OCI-LY3 (cell line): ENCODE results near the gene DSCAM.

Experiments
- H2AFZ ChIP-seq: fragments of 200-600, 300-600 bp; shearing (Covaris generic); 2 replicates; pipeline ENCODE4 v1.6.0; 2014; ENCODE audit warnings: antibody characterized with exemption, low read depth, low read length
- H3K27ac ChIP-seq: fragments of 200-600, 300-600 bp; sonication (generic); 2 replicates; pipeline ENCODE4 v1.5.1; 2014; ENCODE audit warnings: mild to moderate bottlenecking, low read length, moderate library complexity, mixed read lengths
- H3K27me3 ChIP-seq: fragments of 200-600, 300-600 bp; sonication (generic); 2 replicates; pipeline ENCODE4 v1.6.1; 2014; ENCODE audit warnings: low read depth, low read length, mixed read lengths
- H3K36me3 ChIP-seq: fragments of 200-600, 300-600 bp; sonication (generic); replicated peaks from 2 replicates; pipeline ENCODE3; 2014; ENCODE audit warnings: low read depth, low read length, mixed read lengths
- H3K4me1 ChIP-seq: fragments of 300-600, 200-600 bp; sonication (generic); 2 replicates; pipeline ENCODE4 v1.6.1; 2014; ENCODE audit warnings: low read length, mixed read lengths
- H3K4me2 ChIP-seq: fragments of 200-600, 300-600 bp; sonication (generic); 2 replicates; pipeline ENCODE4 v1.6.1; 2014; ENCODE audit warnings: low read length, mixed read lengths
- H3K4me3 ChIP-seq: fragments of 300-600, 200-600 bp; sonication (generic); 2 replicates; pipeline ENCODE4 v1.5.1; 2014; ENCODE audit warnings: antibody characterized with exemption, mild to moderate bottlenecking, low read length, moderate library complexity
- H3K79me2 ChIP-seq: fragments of 300-600, 200-600 bp; shearing (Covaris generic); 2 replicates; pipeline ENCODE4 v1.6.1; 2014; ENCODE audit warnings: mild to moderate bottlenecking, low read length, mixed read lengths
- H3K9ac ChIP-seq: fragments of 300-600, 200-600 bp; shearing (Covaris generic); 2 replicates; pipeline ENCODE4 v1.6.0; 2014; ENCODE audit warnings: mild to moderate bottlenecking, low read length, moderate library complexity
- H3K9me3 ChIP-seq: fragments of 200-600, 300-600 bp; shearing (Covaris generic); 2 replicates; pipeline ENCODE4 v1.6.1; 2014; ENCODE audit warnings: low read length, mixed read lengths; ENCODE audit not compliant: insufficient read depth
- H4K20me1 ChIP-seq: fragments of 200-600, 300-600 bp; sonication (generic); 2 replicates; pipeline ENCODE4 v1.6.1; 2016; ENCODE audit warnings: low read length, mixed read lengths; ENCODE audit not compliant: insufficient read depth
- EZH2phosphoT487 ChIP-seq: fragments of 200-600 bp; shearing (Covaris generic); IDR thresholded peaks from 2 replicates; pipeline ENCODE4 v1.6.1; 2018; ENCODE audit warnings: antibody characterized with exemption, mixed run types, low read depth
- TF ChIP-seq, protein P1 (sequence below): fragments of 200-600, 300-600 bp; sonication (generic); IDR thresholded peaks from 2 replicates; pipeline ENCODE4 v1.5.1; 2014; ENCODE audit warnings: antibody characterized with exemption, low read length, low read depth

The DSCAM gene

DNA sequence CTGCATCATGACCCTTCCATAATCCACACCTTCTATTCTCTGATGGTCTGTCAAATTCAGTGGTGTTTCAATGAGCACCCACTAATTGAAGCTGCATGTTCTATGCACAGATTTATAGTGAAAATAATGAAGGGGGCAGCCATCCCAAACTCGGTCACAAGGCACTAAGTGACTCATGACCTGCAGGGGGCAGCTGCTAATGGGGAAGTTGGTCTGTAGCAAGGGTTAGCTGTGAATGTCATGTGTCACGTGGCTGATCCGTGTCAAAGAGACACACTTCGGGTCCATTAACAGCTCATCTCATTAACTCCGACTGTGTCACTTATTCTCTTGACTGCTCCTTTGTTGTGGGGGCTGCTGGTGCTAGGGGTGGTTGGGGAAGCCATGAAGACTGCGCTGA is 673.1 kb downstream of the DSCAM start:
- Histone ChIP-seq H2AFZ (no peak overlapping the region), H3K4me3 (no peak overlapping the region), H3K9me3 (no peaks in the 10 kb centered on the region), H3K27ac (no peak overlapping the region), H3K27me3 (no peaks in the 10 kb centered on the region), H3K79me2 (no peaks in the 10 kb centered on the region), H3K9ac (no peak overlapping the region), H3K36me3 (no peaks in the 10 kb centered on the region), H3K4me2 (no peak overlapping the region), H3K4me1 (no peaks in the 10 kb centered on the region), H4K20me1 (no peaks in the 10 kb centered on the region)
- TF ChIP-seq, protein P1, sequence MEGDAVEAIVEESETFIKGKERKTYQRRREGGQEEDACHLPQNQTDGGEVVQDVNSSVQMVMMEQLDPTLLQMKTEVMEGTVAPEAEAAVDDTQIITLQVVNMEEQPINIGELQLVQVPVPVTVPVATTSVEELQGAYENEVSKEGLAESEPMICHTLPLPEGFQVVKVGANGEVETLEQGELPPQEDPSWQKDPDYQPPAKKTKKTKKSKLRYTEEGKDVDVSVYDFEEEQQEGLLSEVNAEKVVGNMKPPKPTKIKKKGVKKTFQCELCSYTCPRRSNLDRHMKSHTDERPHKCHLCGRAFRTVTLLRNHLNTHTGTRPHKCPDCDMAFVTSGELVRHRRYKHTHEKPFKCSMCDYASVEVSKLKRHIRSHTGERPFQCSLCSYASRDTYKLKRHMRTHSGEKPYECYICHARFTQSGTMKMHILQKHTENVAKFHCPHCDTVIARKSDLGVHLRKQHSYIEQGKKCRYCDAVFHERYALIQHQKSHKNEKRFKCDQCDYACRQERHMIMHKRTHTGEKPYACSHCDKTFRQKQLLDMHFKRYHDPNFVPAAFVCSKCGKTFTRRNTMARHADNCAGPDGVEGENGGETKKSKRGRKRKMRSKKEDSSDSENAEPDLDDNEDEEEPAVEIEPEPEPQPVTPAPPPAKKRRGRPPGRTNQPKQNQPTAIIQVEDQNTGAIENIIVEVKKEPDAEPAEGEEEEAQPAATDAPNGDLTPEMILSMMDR: no peak
- TF ChIP-seq EZH2phosphoT487: no peak

DNA sequence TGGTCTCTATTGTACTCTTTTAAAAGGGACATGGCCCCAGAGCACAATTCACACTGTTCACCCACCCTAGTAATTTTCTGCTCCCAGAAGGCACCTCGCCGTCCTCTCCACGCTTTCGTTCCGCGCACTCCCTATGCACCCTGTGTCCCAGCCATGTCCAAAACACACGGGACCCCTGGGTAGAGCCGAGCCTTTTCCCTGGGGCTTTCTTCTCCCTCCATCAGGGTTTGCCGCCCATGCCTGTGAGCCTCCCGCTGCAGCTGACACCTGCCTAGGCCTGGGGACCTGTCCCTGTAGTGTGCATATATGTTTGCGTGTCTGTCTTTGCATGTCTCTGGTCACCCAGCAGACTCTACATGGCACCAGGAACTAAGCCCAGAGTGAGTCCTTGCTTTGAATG is 677.0 kb downstream of the DSCAM start:
- Histone ChIP-seq H3K27me3 (no peaks in the 10 kb centered on the region), H3K4me3 (no peak overlapping the region), H3K27ac (no peak overlapping the region), H3K9me3 (no peaks in the 10 kb centered on the region), H3K36me3 (no peaks in the 10 kb centered on the region), H3K4me2 (no peak overlapping the region), H4K20me1 (no peaks in the 10 kb centered on the region), H3K4me1 (no peaks in the 10 kb centered on the region), H3K9ac (no peak overlapping the region), H3K79me2 (no peaks in the 10 kb centered on the region), H2AFZ (no peak overlapping the region)
- TF ChIP-seq EZH2phosphoT487: no peak
- TF ChIP-seq, protein P1: no peak

DNA sequence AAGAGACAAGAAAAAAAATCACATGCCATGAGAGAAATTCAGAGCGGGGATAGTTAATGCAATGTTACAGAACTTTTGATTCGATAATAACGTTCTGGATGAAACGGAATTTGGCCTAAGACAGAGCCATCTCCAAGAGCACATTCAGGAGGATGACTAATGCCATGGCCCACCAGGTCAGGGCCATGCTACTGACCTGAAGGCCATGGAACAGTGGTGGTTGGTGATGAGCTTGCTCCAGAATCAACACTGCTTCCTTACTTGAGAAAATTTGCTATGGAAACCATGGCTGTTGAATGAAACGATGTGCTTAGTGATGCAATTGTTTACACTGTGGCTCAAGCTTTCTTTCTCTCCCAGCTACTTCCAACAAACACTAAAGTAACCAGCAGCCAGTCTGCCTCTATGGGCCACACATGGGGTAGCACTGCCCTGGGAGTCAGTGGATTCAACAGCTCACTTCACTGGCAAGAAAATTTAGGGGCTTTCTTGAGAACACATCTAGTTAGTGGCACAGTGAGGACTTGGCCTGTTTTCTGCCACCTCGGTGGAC is 680.6 kb downstream of the DSCAM start:
- Histone ChIP-seq H3K27me3 (no peaks in the 10 kb centered on the region), H3K4me3 (no peak overlapping the region), H3K9ac (no peak overlapping the region), H3K4me2 (no peak overlapping the region), H4K20me1 (no peaks in the 10 kb centered on the region), H3K36me3 (no peaks in the 10 kb centered on the region), H2AFZ (no peak overlapping the region), H3K79me2 (no peaks in the 10 kb centered on the region), H3K4me1 (no peaks in the 10 kb centered on the region), H3K9me3 (no peaks in the 10 kb centered on the region), H3K27ac (no peak overlapping the region)
- TF ChIP-seq, protein P1: no peak
- TF ChIP-seq EZH2phosphoT487: no peak

DNA sequence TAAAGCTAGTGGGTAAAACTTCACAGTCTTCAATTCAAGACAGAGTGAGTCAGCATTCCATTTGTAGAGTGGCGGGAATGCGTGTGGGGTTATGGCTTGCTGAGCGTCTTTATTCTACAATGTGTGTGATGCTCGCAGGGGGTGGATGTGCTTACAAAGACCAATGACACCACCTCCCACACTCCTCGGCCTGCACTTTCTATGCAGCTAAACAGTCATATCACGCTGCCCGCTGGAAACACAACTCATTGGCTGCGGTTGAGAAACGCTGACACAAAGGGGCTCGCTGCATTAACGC is 681.2 kb downstream of the DSCAM start:
- Histone ChIP-seq H3K79me2 (no peaks in the 10 kb centered on the region), H3K4me2 (no peak overlapping the region), H4K20me1 (no peaks in the 10 kb centered on the region), H3K36me3 (no peaks in the 10 kb centered on the region), H3K27ac (no peak overlapping the region), H3K4me1 (no peaks in the 10 kb centered on the region), H3K4me3 (no peak overlapping the region), H3K9ac (no peak overlapping the region), H3K27me3 (no peaks in the 10 kb centered on the region), H3K9me3 (no peaks in the 10 kb centered on the region), H2AFZ (no peak overlapping the region)
- TF ChIP-seq, protein P1: no peak
- no peak for TF ChIP-seq EZH2phosphoT487
